Astrocyte of the cerebellum (primary cell): ENCODE results near the gene RAP2A.

ENCODE experiments used
- DNase-seq: peaks from one replicate; pipeline ENCODE4 v3.0.0-alpha.2; 2011; ENCODE audit warnings: low read depth
- H3K4me3 ChIP-seq: 2 replicates; pipeline ENCODE4 v1.5.1; 2011; ENCODE audit warnings: mild to moderate bottlenecking, low read depth, low read length, moderate library complexity
- CTCF ChIP-seq: IDR thresholded peaks from 2 replicates; pipeline ENCODE4 v1.5.1; 2012; ENCODE audit warnings: low read length, low read depth, moderate library complexity, mild to moderate bottlenecking; ENCODE audit errors: missing control alignments
- in situ Hi-C: cut with HindIII; loops from 2 replicates; pipeline ENCODE4 v1.10.0; 2017; ENCODE audit warnings: low sequenced_read_pairs

RAP2A gene

DNA sequence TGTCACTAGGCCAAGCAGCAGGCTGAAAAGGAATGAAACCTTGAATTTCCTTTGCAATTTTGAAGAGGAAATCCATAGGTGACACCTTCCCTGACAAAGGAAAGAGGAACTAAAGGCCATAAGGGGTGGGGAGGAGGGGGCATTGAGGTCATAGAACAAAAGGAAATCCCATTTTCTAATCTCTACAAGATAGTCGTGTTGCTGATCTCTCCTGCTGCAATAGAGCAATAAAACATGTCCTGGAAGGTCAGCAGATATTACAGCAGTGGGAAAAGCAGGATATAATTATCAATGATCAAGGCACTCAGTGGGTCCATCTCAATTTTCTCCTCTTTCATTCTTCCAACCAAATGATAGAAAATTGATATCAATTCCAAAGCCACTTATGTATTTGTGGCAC is 20.3 kb upstream of the RAP2A start:
- in situ Hi-C loops: no loop called here
- no peak overlapping the region for H3K4me3 ChIP-seq
- TF ChIP-seq CTCF: no peak
- no peak for DNase-seq

DNA sequence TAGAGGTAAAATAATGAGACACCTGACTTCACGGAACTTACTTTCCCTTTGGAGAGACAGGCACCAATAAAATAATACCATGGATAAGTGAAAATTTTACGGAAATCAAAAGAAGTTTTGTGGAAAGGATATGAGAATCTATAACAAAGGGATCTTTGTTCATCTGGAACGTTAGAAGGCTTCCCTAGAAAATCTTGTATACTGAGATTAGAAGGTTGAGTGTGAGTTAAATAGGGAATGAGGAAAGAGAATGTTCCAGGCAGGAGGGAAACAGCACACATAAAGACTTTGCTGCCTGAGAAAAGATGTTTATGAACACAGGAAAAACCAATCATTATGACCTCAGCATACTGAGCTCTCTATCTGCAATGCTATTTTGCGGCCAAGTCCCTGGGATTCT is 19.6 kb upstream of the RAP2A start:
- no peak for TF ChIP-seq CTCF
- in situ Hi-C loops: no loop called here
- no peak overlapping the region for H3K4me3 ChIP-seq
- DNase-seq: no peak

DNA sequence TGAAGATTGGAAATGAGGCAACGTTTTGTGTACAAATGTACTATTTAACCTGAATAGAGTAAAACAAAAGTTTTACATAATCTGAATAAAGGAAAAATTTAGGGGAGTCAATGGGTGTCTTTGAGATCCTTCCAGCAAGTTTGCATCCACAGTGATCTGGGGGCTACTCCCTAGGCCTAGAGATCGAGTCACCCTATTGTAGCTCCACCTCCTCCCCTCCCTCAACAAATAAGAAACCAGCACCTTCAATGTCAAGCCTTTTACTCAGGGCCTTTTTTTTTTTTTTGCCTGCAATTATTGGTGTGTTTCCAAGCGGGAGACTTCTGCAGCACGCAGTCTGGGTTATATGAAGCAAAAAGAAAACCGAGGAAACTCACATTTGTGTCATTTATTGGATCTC is 16.3 kb upstream of the RAP2A start:
- in situ Hi-C loops: no loop called here
- TF ChIP-seq CTCF: no peak
- no peak for DNase-seq
- H3K4me3 ChIP-seq: no peak overlapping the region

- H3K4me3 ChIP-seq: no peak overlapping the region
Observed at GRCh38 chr13:97422118-97423054, 11.6 kb upstream of the RAP2A start.

DNA sequence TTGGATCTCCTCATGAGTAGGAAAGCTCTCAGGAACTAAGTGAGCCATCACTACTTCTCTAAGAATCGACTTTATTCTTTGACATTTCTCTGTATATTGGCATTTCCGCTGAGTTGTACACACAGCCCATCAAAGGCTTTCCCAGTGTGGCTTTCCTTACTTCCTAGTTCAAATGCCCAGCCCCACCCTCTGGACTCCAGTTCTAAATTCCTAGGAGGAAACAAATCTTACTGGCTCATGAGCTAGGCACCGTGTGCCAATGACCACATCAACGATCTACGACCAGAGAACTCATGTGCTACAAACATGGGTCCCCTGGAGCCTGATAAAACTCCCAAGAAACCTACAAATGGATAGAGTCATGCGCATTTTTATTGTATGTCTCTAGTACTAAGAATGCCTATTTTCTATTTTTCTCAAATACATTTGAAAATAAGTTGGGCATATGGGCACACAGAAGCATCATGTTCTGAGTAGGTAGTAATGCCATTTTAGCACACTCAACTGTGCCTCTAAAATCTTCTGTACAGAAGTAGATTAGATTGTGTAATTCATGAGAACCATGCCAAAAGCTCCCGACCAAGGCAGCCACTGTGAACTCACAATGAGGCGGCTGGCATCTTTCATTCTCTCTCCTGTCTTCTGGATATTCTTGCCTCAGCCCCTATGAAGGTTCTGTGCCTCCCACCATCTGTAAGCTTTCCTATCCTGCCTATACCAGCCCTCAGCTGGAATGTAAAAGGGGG is 10.5 kb upstream of the RAP2A start:
- no peak for TF ChIP-seq CTCF
- H3K4me3 ChIP-seq: no peak overlapping the region
- no peak for DNase-seq
- in situ Hi-C loops: no loop called here

More at GRCh38 chr13:97422118-97423054, 11.6 kb upstream of the RAP2A start:
- in situ Hi-C loops: no loop called here
- no peak for TF ChIP-seq CTCF
- peak; percentile 76 for DNase-seq

- no peak overlapping the region for H3K4me3 ChIP-seq
- in situ Hi-C loops: no loop called here
- no peak for TF ChIP-seq CTCF
- DNase-seq: no peak
Observed at GRCh38 chr13:97425590-97425989, 8.4 kb upstream of the RAP2A start.
